ENCODE measurements around the gene XBP1. TPM values are rescaled to one million over a fixed set of nuclear protein-coding genes. Genes with fewer than 3 reads are reported as not detected.

Gene XBP1
- total and polyA plus RNA-seq, 2 of the 8 experiments (the other 6 are each of a cell fraction or from before 2014, with no cell fraction given), result 99.8 to 131 TPM

DNA sequence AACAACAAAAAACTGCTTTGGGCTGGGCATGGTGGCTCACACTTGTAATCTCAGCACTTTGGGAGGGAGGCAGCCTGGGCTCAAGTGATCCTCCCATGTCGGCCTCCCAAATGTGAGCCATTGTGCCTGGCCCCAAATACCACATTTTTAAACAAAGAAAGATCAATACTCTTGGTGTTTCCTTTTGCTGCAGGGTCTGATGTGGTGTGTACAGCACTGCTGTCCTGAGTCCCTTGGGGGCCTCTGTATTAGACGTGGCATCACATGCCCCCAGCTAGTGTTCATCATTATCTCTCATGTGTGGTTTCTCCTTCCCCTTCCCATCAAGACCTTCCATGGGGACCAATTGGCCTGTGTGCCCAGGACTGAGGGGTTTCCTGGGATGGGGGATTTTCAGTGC, 20.5 kb upstream of the XBP1 start:
- ChIA-PET CTCF (ENCODE audit: partially characterized antibody) (interaction anchor here (3.8 kb wide), 1 partner anchor 8 kb away, joined by 26 read pairs; no protein-coding TSS in a partner anchor), POLR2A (ENCODE audit: partially characterized antibody) (interaction anchor here (1.8 kb wide), 1 partner anchor 8 kb away, joined by 6 read pairs; no protein-coding TSS in a partner anchor)
- H2BK120ac ChIP-seq (replicated peaks; ENCODE audit: low read depth, low read length), result no peak overlapping the region
- peaks cover 5% of the 10 kb centered on the region; the same call in 1 of the 2 replicates for H3K23me2 ChIP-seq (ENCODE audit: low read depth, low read length)
- H2BK12ac ChIP-seq (ENCODE audit: low read depth, low read length), result no peak overlapping the region
- H2AK5ac ChIP-seq (ENCODE audit: low read depth, low read length), result 0 out of 2 replicates have a peak overlapping the region, but pooled peaks have one; percentile 2
- H3K4ac ChIP-seq (replicated peaks; ENCODE audit: insufficient read length, low read depth, low read length), result no peak overlapping the region
- no peaks in the 10 kb centered on the region for H4K20me1 ChIP-seq (replicated peaks in 1 of 2; ENCODE audit: control insufficient read depth in 1 of 2, insufficient read depth in 2 of 2, low read length in 2 of 2)
- FAIRE-seq (no peak), DNase-seq (ENCODE audit: low read depth in 1 of 2, low spot score in 2 of 2) (no peak)
- no peaks in the 10 kb centered on the region for H3K79me1 ChIP-seq (ENCODE audit: low read depth, low read length)
- H3K79me2 ChIP-seq (ENCODE audit: control insufficient read depth in 1 of 2, insufficient read depth in 2 of 2, low read length in 2 of 2), result no peaks in the 10 kb centered on the region
- no peaks in the 10 kb centered on the region; a peak in 1 of 7 replicates for H3K4me1 ChIP-seq (replicated peaks in 1 of 4; ENCODE audit: control insufficient read depth in 3 of 4, insufficient read depth in 4 of 4, low read length in 3 of 4)
- 97% methylated on average over 2 of the region's 2 CpGs; no CpG with 5 or more reads in 1 of the 2 experiments for WGBS, 2 experiments (ENCODE audit: extremely low coverage in 1 of 2, insufficient coverage in 1 of 2, insufficient read length in 1 of 2, insufficient replicate concordance in 2 of 2, low coverage in 1 of 2, low lambda C conversion rate in 2 of 2, missing lambda C conversion rate in 1 of 2)
- no peak overlapping the region for H3K27ac ChIP-seq (ENCODE audit: low read depth, low read length)
- H2AFZ ChIP-seq (ENCODE audit: low read length), result no peak overlapping the region
- H4K8ac ChIP-seq (ENCODE audit: extremely low read depth, insufficient read depth, low read length), result no peak overlapping the region
- no peak overlapping the region for H4K5ac ChIP-seq (ENCODE audit: insufficient read length, low read depth, low read length)
- H2BK5ac ChIP-seq (ENCODE audit: low read depth, low read length), result no peak overlapping the region
- no peak overlapping the region for H3K56ac ChIP-seq (replicated peaks; ENCODE audit: insufficient read length, low read depth, low read length)
- H2BK15ac ChIP-seq (ENCODE audit: low read length), result no peak overlapping the region
- no peaks in the 10 kb centered on the region for H3K27me3 ChIP-seq (replicated peaks in 1 of 4; ENCODE audit: control insufficient read depth in 3 of 4, extremely low read depth in 1 of 4, insufficient read depth in 3 of 4, low read length in 3 of 4)
- H3K9me3 ChIP-seq (ENCODE audit: insufficient read depth in 2 of 2, low read depth in 1 of 2, low read length in 1 of 2), result no peaks in the 10 kb centered on the region
- no peak overlapping the region for H3K23ac ChIP-seq (ENCODE audit: insufficient read length)
- H2BK20ac ChIP-seq (ENCODE audit: low read length), result no peak overlapping the region
- no peak overlapping the region for H3K9ac ChIP-seq (replicated peaks in 1 of 4; ENCODE audit: extremely low read depth in 1 of 4, low read depth in 3 of 4, low read length in 3 of 4)
- H3K4me3 ChIP-seq (ENCODE audit: extremely low read depth in 1 of 4, insufficient read depth in 2 of 4, low read depth in 3 of 4, low read length in 4 of 4), result no peak overlapping the region
- no peaks in the 10 kb centered on the region for H3K36me3 ChIP-seq (ENCODE audit: control insufficient read depth in 2 of 4, insufficient read depth in 4 of 4, low read length in 3 of 4)
- no peak overlapping the region for H4K91ac ChIP-seq (replicated peaks; ENCODE audit: insufficient read length, low read length)
- no peak overlapping the region for H3K14ac ChIP-seq (ENCODE audit: insufficient read length)
- no peak overlapping the region for H3K4me2 ChIP-seq (ENCODE audit: insufficient read depth in 1 of 2, low read depth in 2 of 2, low read length in 2 of 2)
- no peak overlapping the region for H3K18ac ChIP-seq (ENCODE audit: extremely low read depth, low read length)
- TF ChIP-seq PHF8 (conservative IDR thresholded peaks at IDR 0.05; ENCODE audit: low read depth, low read length) (no peak), RFX5 (IDR thresholded peaks at IDR 0.05; ENCODE audit: borderline replicate concordance, low read depth, low read length) (no peak), BRCA1 (IDR thresholded peaks at IDR 0.05; ENCODE audit: low read depth, low read length) (no peak), ASH2L (IDR thresholded peaks at IDR 0.05; ENCODE audit: low read length) (no peak), NANOG (IDR thresholded peaks at IDR 0.05; ENCODE audit: insufficient read depth, low read depth, low read length, poor library complexity, severe bottlenecking) (no peak), TCF12 (IDR thresholded peaks at IDR 0.05; ENCODE audit: low read depth, low read length) (no peak), SIX5 (IDR thresholded peaks at IDR 0.05; ENCODE audit: low read depth, low read length) (no peak)

All from H1 (cell line).